SK-N-SH (cell line): ENCODE results near the gene CCP110. TPM values are rescaled to one million over a fixed set of nuclear protein-coding genes. Genes with fewer than 3 reads are reported as not detected.

Experiments used
- CTCF ChIA-PET: fragments of 300-600, 350-600 bp; formaldehyde crosslinking; extraction: SDS; loops from one replicate; lab custom pipeline; 2021; lab: Yijun Ruan, JAX
- POLR2A ChIA-PET: fragments of 350-600 bp; sonication (Branson Sonifier 250); formaldehyde crosslinking; extraction: SDS; loops from one replicate; lab custom pipeline; 2020; ENCODE audit warnings: antibody characterized with exemption, inconsistent platforms; lab: Yijun Ruan, JAX
- DNase-seq: peaks from one replicate; pipeline ENCODE4 v3.0.0; 2012
- H2AFZ ChIP-seq: fragments of 200-600 bp; sonication (generic); 2 replicates; pipeline ENCODE4 v1.8.1; 2016; ENCODE audit warnings: antibody characterized with exemption, mild to moderate bottlenecking, low read depth
- H3F3A ChIP-seq: fragments of 200-600 bp; sonication (generic); replicated peaks from 2 replicates; pipeline ENCODE3; 2016; ENCODE audit warnings: antibody characterized with exemption, mild to moderate bottlenecking; ENCODE audit not compliant: insufficient read depth
- H3K27ac ChIP-seq, 2 experiments: fragments of 200-500 bp in 1 of 2; fragments of 200-600 bp in 1 of 2; sonication (Bioruptor generic) in 1 of 2; sonication (generic), shearing (Covaris generic) in 1 of 2; 2 replicates each; pipeline versions ENCODE4 v1.5.1 to v1.6.1; 2014 to 2016; ENCODE audit warnings: low read depth in 2 of 2, inconsistent platforms in 1 of 2, low read length in 1 of 2, mild to moderate bottlenecking in 1 of 2, mixed read lengths in 1 of 2
- H3K27me3 ChIP-seq: fragments of 200-600 bp; sonication (generic), shearing (Covaris generic); 2 replicates; pipeline ENCODE4 v1.6.1; 2016; ENCODE audit warnings: mixed run types; ENCODE audit not compliant: insufficient read depth
- H3K36me3 ChIP-seq, 2 experiments: fragments of 200-500 bp in 1 of 2; fragments of 200-600 bp in 1 of 2; sonication (Bioruptor generic) in 1 of 2; sonication (generic) in 1 of 2; replicated peaks in 1 of 2; 2 replicates each; pipeline versions ENCODE3 to v1.5.1; 2014 to 2016; ENCODE audit warnings: low read length in 1 of 2, mild to moderate bottlenecking in 1 of 2; ENCODE audit not compliant: insufficient read depth in 2 of 2, control insufficient read depth in 1 of 2
- H3K4me1 ChIP-seq, 2 experiments: fragments of 200-500 bp in 1 of 2; fragments of 200-600 bp in 1 of 2; sonication (Bioruptor generic) in 1 of 2; sonication (generic), shearing (Covaris generic) in 1 of 2; 2 replicates each; pipeline versions ENCODE4 v1.5.1 to v1.6.1; 2014 to 2016; ENCODE audit warnings: low read depth in 1 of 2, low read length in 1 of 2, mixed run types in 1 of 2; ENCODE audit not compliant: insufficient read depth in 2 of 2, control insufficient read depth in 1 of 2
- H3K4me2 ChIP-seq: fragments of 200-600 bp; sonication (generic), shearing (Covaris generic); 2 replicates; pipeline ENCODE4 v1.6.1; 2017; ENCODE audit warnings: mixed run types
- H3K4me3 ChIP-seq, 2 experiments: fragments of 200-500 bp in 1 of 2; fragments of 200-600 bp in 1 of 2; sonication (Bioruptor generic) in 1 of 2; sonication (generic), shearing (Covaris generic) in 1 of 2; 2 replicates each; pipeline versions ENCODE4 v1.5.1 to v1.8.1; 2014 to 2016; ENCODE audit warnings: low read depth in 2 of 2, inconsistent platforms in 1 of 2, low read length in 1 of 2, mild to moderate bottlenecking in 1 of 2, mixed read lengths in 1 of 2, moderate library complexity in 1 of 2
- H3K79me2 ChIP-seq: fragments of 200-600 bp; sonication (generic); 2 replicates; pipeline ENCODE4 v1.8.1; 2017; ENCODE audit warnings: mild to moderate bottlenecking; ENCODE audit not compliant: insufficient read depth
- H3K9ac ChIP-seq: fragments of 200-600 bp; sonication (generic); 2 replicates; pipeline ENCODE4 v1.6.1; 2017; ENCODE audit warnings: mixed run types
- H3K9me2 ChIP-seq: fragments of 200-600 bp; sonication (generic); 2 replicates; pipeline ENCODE4 v1.6.1; 2017; ENCODE audit warnings: mixed run types
- H3K9me3 ChIP-seq: fragments of 200-600 bp; sonication (generic); 2 replicates; pipeline ENCODE4 v1.6.1; 2017; ENCODE audit warnings: mixed run types, mild to moderate bottlenecking, moderate library complexity
- H4K20me1 ChIP-seq: fragments of 200-600 bp; sonication (generic); 2 replicates; pipeline ENCODE4 v1.6.1; 2017; ENCODE audit warnings: mild to moderate bottlenecking, mixed run types; ENCODE audit not compliant: insufficient read depth
- GATA2 ChIP-seq: sonication (generic); formaldehyde crosslinking; IDR thresholded peaks from 2 replicates; pipeline ENCODE4 v1.5.0; 2020; ENCODE audit warnings: mild to moderate bottlenecking, missing genetic modification reagents
- MEF2A ChIP-seq: IDR thresholded peaks from 2 replicates; pipeline ENCODE4 v1.4.0; 2012; ENCODE audit warnings: low read depth, borderline replicate concordance
- NFIC ChIP-seq: IDR thresholded peaks from 2 replicates; pipeline ENCODE4 v1.4.0; 2012; ENCODE audit warnings: borderline replicate concordance
- SIN3A ChIP-seq: IDR thresholded peaks from 2 replicates; pipeline ENCODE4 v1.6.1; 2012; ENCODE audit warnings: low read depth, mild to moderate bottlenecking, low read length, moderate library complexity, borderline replicate concordance
- WGBS: methylation state at CpG from one replicate; pipeline ENCODE4 v1.1.6; 2017; ENCODE audit warnings: low lambda C conversion rate; 5-methylcytosine and 5-hydroxymethylcytosine counted together
- polyA plus RNA-seq, 3 experiments: library from polyadenylated mRNA; depleted of rRNA; stranded (reverse); fragments of >200 nt; gene quantifications; 2 replicates each; pipeline ENCODE4 v1.2.3, GENCODE V29; 2012
- TF ChIP-seq, protein P1 (sequence below): IDR thresholded peaks from 2 replicates; pipeline ENCODE4 v1.4.0; 2012; ENCODE audit warnings: low read depth
- TF ChIP-seq, protein P2 (sequence below): fragments of 150-350 bp; IDR thresholded peaks from 2 replicates; pipeline ENCODE4 v1.6.1; 2016; ENCODE audit warnings: mild to moderate bottlenecking, low read depth, low read length
- TF ChIP-seq, protein P3 (sequence below): IDR thresholded peaks from 2 replicates; pipeline ENCODE4 v1.6.1; 2012; ENCODE audit warnings: mild to moderate bottlenecking, low read depth, low read length, moderate library complexity

The CCP110 gene
- polyA plus RNA-seq, 1 of the 3 experiments (the other 2 are of a cell fraction): 5.4 TPM

DNA sequence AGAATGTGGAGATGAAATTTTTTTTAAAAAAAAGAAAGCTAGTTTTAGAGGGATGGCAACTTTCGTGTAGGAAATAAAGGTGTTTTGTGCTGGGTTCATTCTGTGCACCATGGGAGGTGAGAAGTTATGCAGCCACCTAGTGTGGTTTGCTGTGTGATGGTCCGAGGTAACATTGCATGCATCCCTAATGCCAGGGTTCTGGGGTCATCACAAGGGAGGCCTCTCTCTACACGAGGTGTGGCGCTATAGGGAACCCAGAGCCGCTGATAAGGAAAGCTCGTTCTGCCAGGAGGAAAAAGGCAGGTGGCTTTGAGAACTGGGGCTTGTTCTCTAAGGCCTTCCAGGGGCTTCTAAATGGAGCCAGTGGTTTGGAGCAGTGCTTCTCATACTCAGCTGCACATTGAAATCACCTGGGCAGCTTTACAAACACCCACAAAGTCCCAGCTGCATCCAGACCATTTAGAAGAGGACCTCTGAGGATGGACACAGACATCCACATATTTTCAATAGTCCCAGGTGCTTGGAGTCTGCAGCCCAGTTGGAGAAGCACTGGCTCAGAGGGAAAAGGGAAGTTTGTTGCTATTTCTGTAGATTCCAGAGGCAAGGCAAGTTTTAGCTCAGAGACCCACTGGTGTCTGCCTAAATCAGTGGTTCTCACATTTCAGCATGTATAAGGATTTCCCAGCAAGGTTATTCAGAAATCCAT, 75.2 kb downstream of the CCP110 start:
- POLR2A ChIA-PET: interaction anchor here (0.6 kb wide), 1 partner anchor 61 kb away, joined by 3 read pairs; no protein-coding TSS in a partner anchor
- WGBS: 90% methylated on average over 5 of the region's 6 CpGs
- no peak overlapping the region for H3K27ac ChIP-seq

More for the DNA sequence above, 75.2 kb downstream of the CCP110 start:
- Histone ChIP-seq H2AFZ (no peak overlapping the region), H3K9me3 (no peaks in the 10 kb centered on the region), H3K79me2 (no peaks in the 10 kb centered on the region; the same call in 1 of the 2 replicates), H3K36me3 (peaks cover 8 to 11% of the 10 kb centered on the region in 2 experiments), H3K4me2 (no peak overlapping the region), H3F3A (peaks cover 14% of the 10 kb centered on the region), H3K9me2 (no peaks in the 10 kb centered on the region), H4K20me1 (0 out of 2 replicates have a peak, but pooled peaks cover 4% of the 10 kb centered on the region), H3K27me3 (no peaks in the 10 kb centered on the region), H3K9ac (no peak overlapping the region), H3K4me3 (no peak overlapping the region), H3K4me1 (peaks cover 0 to 15% of the 10 kb centered on the region in 2 experiments; a peak in 3 of 4 replicates)
- no peak for DNase-seq
- CTCF ChIA-PET: interaction anchor here (1.2 to 5.9 kb wide), 6 partner anchors 15 to 787 kb away, joined by 3 to 87 read pairs (median 14); partner anchors contain the start of gene GPRC5B
- TF ChIP-seq NFIC (no peak), GATA2 (CRISPR knock-in tag) (no peak), SIN3A (no peak), MEF2A (no peak)
- TF ChIP-seq, protein P1, sequence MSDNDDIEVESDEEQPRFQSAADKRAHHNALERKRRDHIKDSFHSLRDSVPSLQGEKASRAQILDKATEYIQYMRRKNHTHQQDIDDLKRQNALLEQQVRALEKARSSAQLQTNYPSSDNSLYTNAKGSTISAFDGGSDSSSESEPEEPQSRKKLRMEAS: no peak
- TF ChIP-seq, protein P2, sequence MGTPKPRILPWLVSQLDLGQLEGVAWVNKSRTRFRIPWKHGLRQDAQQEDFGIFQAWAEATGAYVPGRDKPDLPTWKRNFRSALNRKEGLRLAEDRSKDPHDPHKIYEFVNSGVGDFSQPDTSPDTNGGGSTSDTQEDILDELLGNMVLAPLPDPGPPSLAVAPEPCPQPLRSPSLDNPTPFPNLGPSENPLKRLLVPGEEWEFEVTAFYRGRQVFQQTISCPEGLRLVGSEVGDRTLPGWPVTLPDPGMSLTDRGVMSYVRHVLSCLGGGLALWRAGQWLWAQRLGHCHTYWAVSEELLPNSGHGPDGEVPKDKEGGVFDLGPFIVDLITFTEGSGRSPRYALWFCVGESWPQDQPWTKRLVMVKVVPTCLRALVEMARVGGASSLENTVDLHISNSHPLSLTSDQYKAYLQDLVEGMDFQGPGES: no peak
- TF ChIP-seq, protein P3, sequence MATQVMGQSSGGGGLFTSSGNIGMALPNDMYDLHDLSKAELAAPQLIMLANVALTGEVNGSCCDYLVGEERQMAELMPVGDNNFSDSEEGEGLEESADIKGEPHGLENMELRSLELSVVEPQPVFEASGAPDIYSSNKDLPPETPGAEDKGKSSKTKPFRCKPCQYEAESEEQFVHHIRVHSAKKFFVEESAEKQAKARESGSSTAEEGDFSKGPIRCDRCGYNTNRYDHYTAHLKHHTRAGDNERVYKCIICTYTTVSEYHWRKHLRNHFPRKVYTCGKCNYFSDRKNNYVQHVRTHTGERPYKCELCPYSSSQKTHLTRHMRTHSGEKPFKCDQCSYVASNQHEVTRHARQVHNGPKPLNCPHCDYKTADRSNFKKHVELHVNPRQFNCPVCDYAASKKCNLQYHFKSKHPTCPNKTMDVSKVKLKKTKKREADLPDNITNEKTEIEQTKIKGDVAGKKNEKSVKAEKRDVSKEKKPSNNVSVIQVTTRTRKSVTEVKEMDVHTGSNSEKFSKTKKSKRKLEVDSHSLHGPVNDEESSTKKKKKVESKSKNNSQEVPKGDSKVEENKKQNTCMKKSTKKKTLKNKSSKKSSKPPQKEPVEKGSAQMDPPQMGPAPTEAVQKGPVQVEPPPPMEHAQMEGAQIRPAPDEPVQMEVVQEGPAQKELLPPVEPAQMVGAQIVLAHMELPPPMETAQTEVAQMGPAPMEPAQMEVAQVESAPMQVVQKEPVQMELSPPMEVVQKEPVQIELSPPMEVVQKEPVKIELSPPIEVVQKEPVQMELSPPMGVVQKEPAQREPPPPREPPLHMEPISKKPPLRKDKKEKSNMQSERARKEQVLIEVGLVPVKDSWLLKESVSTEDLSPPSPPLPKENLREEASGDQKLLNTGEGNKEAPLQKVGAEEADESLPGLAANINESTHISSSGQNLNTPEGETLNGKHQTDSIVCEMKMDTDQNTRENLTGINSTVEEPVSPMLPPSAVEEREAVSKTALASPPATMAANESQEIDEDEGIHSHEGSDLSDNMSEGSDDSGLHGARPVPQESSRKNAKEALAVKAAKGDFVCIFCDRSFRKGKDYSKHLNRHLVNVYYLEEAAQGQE: no peak
